Measurements from ENCODE around the gene NT5DC1.

- TF ChIP-seq CTCF (IDR thresholded peaks at IDR 0.05) (no peak), EZH2 (IDR thresholded peaks at IDR 0.05; ENCODE audit: borderline replicate concordance, insufficient read depth, low read depth, low read length, poor library complexity, severe bottlenecking) (no peak)
Observed at GRCh38 chr6:116156405-116157326, 56.0 kb downstream of the NT5DC1 start.
